GM12891 (cell line): ENCODE results near the gene CCNQ.

Experiments used
- POLR2A ChIP-seq: IDR thresholded peaks from 2 replicates; pipeline ENCODE4 v1.6.1; 2011; ENCODE audit warnings: low read depth, low read length, control low read depth
- POLR2AphosphoS5 ChIP-seq: IDR thresholded peaks from 2 replicates; pipeline ENCODE4 v1.6.1; 2011; ENCODE audit warnings: low read depth, low read length, control low read depth
- POU2F2 ChIP-seq: IDR thresholded peaks from 2 replicates; pipeline ENCODE4 v1.6.1; 2011; ENCODE audit warnings: low read depth, mild to moderate bottlenecking, control low read depth, low read length, moderate library complexity

GRCh38 chrX:153600921-153601320 is 2.0 kb upstream of the CCNQ start:
- TF ChIP-seq POLR2AphosphoS5, result no peak
- no peak for TF ChIP-seq POLR2A
- TF ChIP-seq POU2F2, result no peak
